CD4-positive, alpha-beta T cell treated with Interleukin-15 for 4 hours (primary cell): ENCODE measurements around the gene TAF3.
"Not testable (repeated sequence)": the region's sequence is repeated elsewhere in the genome, so short reads cannot be mapped to it uniquely, and the experiment has no call there.

Experiments used
- DNase-seq: peaks from one replicate; pipeline ENCODE4 v3.0.0-alpha.2; 2020; ENCODE audit warnings: low spot score

Gene TAF3

GRCh38 chr10:7811743-7812142, 6.6 kb upstream of the TAF3 start:
- DNase-seq: not testable (repeated sequence)

GRCh38 chr10:7813481-7813880, 4.8 kb upstream of the TAF3 start:
- DNase-seq: no peak

- DNase-seq: no peak
These were observed 729 bp upstream of the TAF3 start for GRCh38 chr10:7817576-7817975.

GRCh38 chr10:7817984-7818294, 366 bp upstream of the TAF3 start:
- DNase-seq: no peak

- DNase-seq: peak; percentile 13
These were observed 786 bp downstream of the TAF3 start for GRCh38 chr10:7819121-7819460.

- no peak for DNase-seq
These were observed 5.9 kb downstream of the TAF3 start for GRCh38 chr10:7824251-7824650.

- no peak for DNase-seq
These were observed 8.7 kb downstream of the TAF3 start for GRCh38 chr10:7826971-7827370.

GRCh38 chr10:7829289-7829834, 11.1 kb downstream of the TAF3 start:
- DNase-seq: no peak

- DNase-seq: no peak
These were observed 13.8 kb downstream of the TAF3 start for GRCh38 chr10:7832060-7832459.

- DNase-seq: no peak
These were observed 14.9 kb downstream of the TAF3 start for GRCh38 chr10:7833210-7833609.

- no peak for DNase-seq
These were observed 16.0 kb downstream of the TAF3 start for GRCh38 chr10:7834262-7834661.

- no peak for DNase-seq
These were observed 18.3 kb downstream of the TAF3 start for GRCh38 chr10:7836571-7836970.

- DNase-seq: no peak
These were observed 28.3 kb downstream of the TAF3 start for GRCh38 chr10:7846591-7846990.

- no peak for DNase-seq
These were observed 35.0 kb downstream of the TAF3 start for GRCh38 chr10:7853226-7853842.

- DNase-seq: no peak
These were observed 35.6 kb downstream of the TAF3 start for GRCh38 chr10:7853890-7854289.

GRCh38 chr10:7855205-7855604, 36.9 kb downstream of the TAF3 start:
- no peak for DNase-seq

GRCh38 chr10:7856678-7857077, 38.4 kb downstream of the TAF3 start:
- DNase-seq: no peak

GRCh38 chr10:7857262-7857661, 39.0 kb downstream of the TAF3 start:
- DNase-seq: no peak

GRCh38 chr10:7861509-7862120, 43.3 kb downstream of the TAF3 start:
- DNase-seq: no peak

- no peak for DNase-seq
These were observed 43.8 kb downstream of the TAF3 start for GRCh38 chr10:7862121-7862514.

GRCh38 chr10:7866176-7866575, 47.9 kb downstream of the TAF3 start:
- DNase-seq: no peak

GRCh38 chr10:7872041-7872442, 53.7 kb downstream of the TAF3 start:
- DNase-seq: peak; percentile 17

- DNase-seq: no peak
These were observed 56.6 kb downstream of the TAF3 start for GRCh38 chr10:7874864-7875263.

GRCh38 chr10:7876541-7877127, 58.3 kb downstream of the TAF3 start:
- no peak for DNase-seq
